Esophagus (tissue), 2 donors: Measurements from ENCODE around the gene SSRP1. TPM values are rescaled to one million over a fixed set of nuclear protein-coding genes. Genes with fewer than 3 reads are reported as not detected.
A peak's percentile ranks its signal among the peaks of the same experiment; 100 is the strongest.
"Not testable (repeated sequence)": the region's sequence is repeated elsewhere in the genome, so short reads cannot be mapped to it uniquely, and the experiment has no call there.

Experiments used
- H3K27ac ChIP-seq, 2 donors: one replicate each; pipeline ENCODE4 v1.5.1; 2013; ENCODE audit warnings: low read depth in 2 of 2, mild to moderate bottlenecking in 2 of 2, inconsistent platforms in 1 of 2, low read length in 1 of 2, moderate library complexity in 1 of 2
- H3K27me3 ChIP-seq, 2 donors: one replicate each; pipeline ENCODE4 v1.6.1; 2013; ENCODE audit warnings: low read length in 2 of 2, control low read depth in 1 of 2, mild to moderate bottlenecking in 1 of 2; ENCODE audit not compliant: insufficient read depth in 2 of 2, control insufficient read depth in 1 of 2
- H3K36me3 ChIP-seq, 2 donors: one replicate each; pipeline ENCODE4 v1.6.1; 2013; ENCODE audit warnings: low read length in 1 of 2; ENCODE audit not compliant: control insufficient read depth in 2 of 2, insufficient read depth in 2 of 2
- H3K4me1 ChIP-seq, 2 donors: one replicate each; pipeline ENCODE4 v1.6.1; 2013; ENCODE audit warnings: low read length in 1 of 2; ENCODE audit not compliant: control insufficient read depth in 2 of 2, insufficient read depth in 2 of 2
- H3K4me3 ChIP-seq, 2 donors: one replicate each; pipeline ENCODE4 v1.5.1; 2013; ENCODE audit warnings: low read length in 2 of 2, mild to moderate bottlenecking in 2 of 2, low read depth in 1 of 2, moderate library complexity in 1 of 2
- H3K9me3 ChIP-seq, 2 donors: one replicate each; pipeline ENCODE4 v1.6.1; 2013; ENCODE audit warnings: mild to moderate bottlenecking in 2 of 2, low read depth in 1 of 2, low read length in 1 of 2, moderate library complexity in 1 of 2; ENCODE audit not compliant: control insufficient read depth in 2 of 2, insufficient read depth in 1 of 2
- WGBS, 2 donors: extraction: QIAGEN DNeasy Blood & Tissue Kit; methylation state at CpG; one replicate each; pipeline ENCODE4 v1.1.7; 2013; 5-methylcytosine and 5-hydroxymethylcytosine counted together
- polyA plus RNA-seq, 2 donors: library from polyadenylated mRNA; stranded (reverse); fragments of 200-250 nt; gene quantifications; one replicate each; pipeline ENCODE4 v1.2.3, GENCODE V29; 2013
- donor health status: healthy with polysubstance abuse.
- donor health status: Bipolar disorder and iron deficiency.

The SSRP1 gene
- polyA plus RNA-seq, 2 donors, result 18.8 to 67.4 TPM

GRCh38 chr11:57341250-57341808 lies 5.6 kb upstream of the SSRP1 start:
- no peak overlapping the region for H3K27ac ChIP-seq
- H3K9me3 ChIP-seq, result no peaks in the 10 kb centered on the region
- no peaks in the 10 kb centered on the region for H3K27me3 ChIP-seq
- no peak overlapping the region for H3K4me3 ChIP-seq
- 75 to 77% methylated on average over 6 of the region's 6 CpGs for WGBS, 2 donors
- H3K36me3 ChIP-seq, result no peaks in the 10 kb centered on the region
- H3K4me1 ChIP-seq, result no peaks in the 10 kb centered on the region

DNA sequence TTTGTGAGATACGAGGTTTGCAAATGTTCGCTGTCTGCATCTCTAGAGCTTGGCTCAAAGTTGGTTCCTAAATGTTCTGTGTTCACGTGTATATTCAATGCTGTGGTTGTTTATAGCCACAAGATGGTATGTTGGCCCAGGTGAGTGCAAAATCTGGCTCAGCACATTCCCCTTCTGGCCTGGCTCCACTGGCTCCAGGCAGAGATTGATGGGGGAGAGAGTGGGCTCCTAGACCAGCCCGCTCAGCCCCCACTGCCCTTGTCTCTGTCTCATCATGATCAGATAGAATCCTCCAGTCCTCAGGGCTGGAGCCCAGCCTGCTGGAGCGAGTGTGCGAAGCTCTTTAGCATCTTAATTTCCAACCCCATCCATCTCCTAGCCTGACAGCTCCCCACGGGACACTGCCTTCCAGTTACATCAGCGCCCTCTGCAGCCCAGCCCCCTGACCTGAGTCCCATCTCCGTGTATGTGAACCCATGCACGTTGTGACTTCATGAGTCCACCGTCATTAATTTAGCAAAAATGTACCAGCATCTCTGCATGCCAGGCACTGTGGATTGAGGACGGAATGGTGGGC lies 4.4 kb upstream of the SSRP1 start:
- no peak overlapping the region for H3K27ac ChIP-seq
- H3K4me3 ChIP-seq, result no peak overlapping the region
- H3K27me3 ChIP-seq, result no peaks in the 10 kb centered on the region
- 27 to 31% methylated on average over 12 of the region's 12 CpGs for WGBS, 2 donors
- H3K36me3 ChIP-seq, result no peaks in the 10 kb centered on the region
- no peaks in the 10 kb centered on the region for H3K4me1 ChIP-seq
- no peaks in the 10 kb centered on the region for H3K9me3 ChIP-seq

GRCh38 chr11:57339328-57339727 lies 3.6 kb upstream of the SSRP1 start:
- Histone ChIP-seq H3K36me3 (no peaks in the 10 kb centered on the region), H3K9me3 (no peaks in the 10 kb centered on the region), H3K4me1 (no peaks in the 10 kb centered on the region), H3K4me3 (no peak overlapping the region), H3K27ac (no peak overlapping the region), H3K27me3 (no peaks in the 10 kb centered on the region)
- WGBS, 2 donors, result 85 to 86% methylated on average over 5 of the region's 5 CpGs

GRCh38 chr11:57338142-57338541 lies 2.5 kb upstream of the SSRP1 start, which contains the start of gene P2RX3:
TSS of gene P2RX3 (plus strand) at chr11:57338352. CDS start at chr11:57338551, 199 bp downstream.
- WGBS, 2 donors, result 51 to 63% methylated on average over 4 of the region's 4 CpGs

DNA sequence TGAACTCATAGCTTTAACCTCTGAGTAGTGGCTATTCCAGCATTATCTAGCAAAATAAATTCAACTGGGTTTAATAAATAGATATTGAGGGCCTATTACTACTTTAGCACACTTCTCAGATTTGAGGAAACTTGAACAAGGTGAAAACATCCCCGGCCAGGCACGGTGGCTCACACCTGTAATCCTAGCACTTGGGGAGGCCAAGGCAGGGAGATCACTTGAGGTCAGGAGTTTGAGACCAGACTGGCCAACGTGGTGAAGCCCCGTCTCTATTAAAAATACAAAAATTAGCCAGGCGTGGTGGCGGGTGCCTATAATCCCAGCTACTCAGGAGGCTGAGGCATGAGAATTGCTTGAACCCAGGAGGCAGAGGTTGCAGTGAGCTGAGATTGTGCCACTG lies 1.2 kb upstream of the SSRP1 start:
- 93 to 95% methylated on average over 6 of the region's 6 CpGs for WGBS, 2 donors
- not testable (repeated sequence) for H3K27ac ChIP-seq
- H3K36me3 ChIP-seq, result peaks cover 9 to 15% of the 10 kb centered on the region in 2 donors

More at GRCh38 chr11:57338142-57338541, 2.5 kb upstream of the SSRP1 start, which contains the start of gene P2RX3:
- no peaks in the 10 kb centered on the region for H3K27me3 ChIP-seq
- H3K4me1 ChIP-seq, result no peaks in the 10 kb centered on the region
- no peaks in the 10 kb centered on the region for H3K9me3 ChIP-seq
- no peak within 1 kb of the TSS for H3K27ac ChIP-seq
- H3K36me3 ChIP-seq, result peaks cover 0 to 4% of the 10 kb centered on the region in 2 donors
- no peak within 1 kb of the TSS for H3K4me3 ChIP-seq

GRCh38 chr11:57336111-57336666 lies 497 bp upstream of the SSRP1 start:
- Histone ChIP-seq H3K36me3 (peaks cover 13 to 20% of the 10 kb centered on the region in 2 donors), H3K4me1 (no peaks in the 10 kb centered on the region), H3K27me3 (no peaks in the 10 kb centered on the region), H3K27ac (peak overlapping the region; percentile 76 to 82), H3K4me3 (peak overlapping the region; percentile 71 to 77), H3K9me3 (no peaks in the 10 kb centered on the region)
- 24 to 32% methylated on average over 12 of the region's 12 CpGs for WGBS, 2 donors

More for the DNA sequence above, 1.2 kb upstream of the SSRP1 start:
- H3K27me3 ChIP-seq, H3K9me3 ChIP-seq, H3K4me3 ChIP-seq, H3K4me1 ChIP-seq: not testable (repeated sequence)

- Histone ChIP-seq H3K4me1 (no peaks in the 10 kb centered on the region), H3K36me3 (peaks cover 22 to 30% of the 10 kb centered on the region in 2 donors), H3K9me3 (no peaks in the 10 kb centered on the region), H3K27ac (peak overlapping the region; percentile 82 to 83), H3K27me3 (no peaks in the 10 kb centered on the region), H3K4me3 (peak overlapping the region; percentile 71 to 77)
- 2 to 3% methylated on average over 7 of the region's 7 CpGs for WGBS, 2 donors
Measured at GRCh38 chr11:57335023-57335342, 709 bp downstream of the SSRP1 start.

GRCh38 chr11:57332694-57333440 lies 2.8 kb downstream of the SSRP1 start:
- Histone ChIP-seq H3K27ac (no peak overlapping the region), H3K4me3 (no peak overlapping the region), H3K9me3 (no peaks in the 10 kb centered on the region), H3K27me3 (no peaks in the 10 kb centered on the region), H3K4me1 (no peaks in the 10 kb centered on the region), H3K36me3 (peaks cover 33 to 41% of the 10 kb centered on the region in 2 donors)
- 88 to 93% methylated on average over 11 of the region's 11 CpGs for WGBS, 2 donors

- Histone ChIP-seq H3K4me3 (no peak overlapping the region), H3K36me3 (peaks cover 38 to 45% of the 10 kb centered on the region in 2 donors), H3K4me1 (no peaks in the 10 kb centered on the region), H3K27ac (no peak overlapping the region), H3K9me3 (no peaks in the 10 kb centered on the region), H3K27me3 (no peaks in the 10 kb centered on the region)
- WGBS, 2 donors, result 91 to 92% methylated on average over 14 of the region's 14 CpGs
Measured at GRCh38 chr11:57331720-57332119, 4.0 kb downstream of the SSRP1 start.
